ENCODE results near the gene SYNJ1.

GRCh38 chr21:32749662-32750061 is 21.8 kb upstream of the SYNJ1 start:
- TF ChIP-seq POLR2AphosphoS5 (IDR thresholded peaks at IDR 0.05) = no peak
- TF ChIP-seq, protein P1, sequence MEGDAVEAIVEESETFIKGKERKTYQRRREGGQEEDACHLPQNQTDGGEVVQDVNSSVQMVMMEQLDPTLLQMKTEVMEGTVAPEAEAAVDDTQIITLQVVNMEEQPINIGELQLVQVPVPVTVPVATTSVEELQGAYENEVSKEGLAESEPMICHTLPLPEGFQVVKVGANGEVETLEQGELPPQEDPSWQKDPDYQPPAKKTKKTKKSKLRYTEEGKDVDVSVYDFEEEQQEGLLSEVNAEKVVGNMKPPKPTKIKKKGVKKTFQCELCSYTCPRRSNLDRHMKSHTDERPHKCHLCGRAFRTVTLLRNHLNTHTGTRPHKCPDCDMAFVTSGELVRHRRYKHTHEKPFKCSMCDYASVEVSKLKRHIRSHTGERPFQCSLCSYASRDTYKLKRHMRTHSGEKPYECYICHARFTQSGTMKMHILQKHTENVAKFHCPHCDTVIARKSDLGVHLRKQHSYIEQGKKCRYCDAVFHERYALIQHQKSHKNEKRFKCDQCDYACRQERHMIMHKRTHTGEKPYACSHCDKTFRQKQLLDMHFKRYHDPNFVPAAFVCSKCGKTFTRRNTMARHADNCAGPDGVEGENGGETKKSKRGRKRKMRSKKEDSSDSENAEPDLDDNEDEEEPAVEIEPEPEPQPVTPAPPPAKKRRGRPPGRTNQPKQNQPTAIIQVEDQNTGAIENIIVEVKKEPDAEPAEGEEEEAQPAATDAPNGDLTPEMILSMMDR (IDR thresholded peaks at IDR 0.05) = no peak
- TF ChIP-seq POLR2A (IDR thresholded peaks at IDR 0.05) = no peak

Data from prostate gland (tissue), 2 donors.